ENCODE measurements around the gene SEMA5B.

GRCh38 chr3:122890720-122891220 lies 136.8 kb downstream of the SEMA5B start:
- TF ChIP-seq GATA2 (CRISPR knock-in tag; IDR thresholded peaks at IDR 0.05) (no peak), CHD2 (IDR thresholded peaks at IDR 0.05; ENCODE audit: low read length, partially characterized antibody) (no peak), RAD21 (IDR thresholded peaks at IDR 0.05; ENCODE audit: low read length) (no peak), GABPA (IDR thresholded peaks at IDR 0.05; ENCODE audit: low read depth) (no peak), PBX3 (IDR thresholded peaks at IDR 0.05) (no peak), MXI1 (IDR thresholded peaks at IDR 0.05; ENCODE audit: low read depth, low read length) (no peak), TEAD4 (IDR thresholded peaks at IDR 0.05; ENCODE audit: borderline replicate concordance, insufficient read depth) (no peak), CTCF (IDR thresholded peaks at IDR 0.05) (no peak), USF1 (IDR thresholded peaks at IDR 0.05; ENCODE audit: borderline replicate concordance, low read depth) (no peak), REST (IDR thresholded peaks at IDR 0.05; ENCODE audit: low read depth, low read length) (no peak)
